ENCODE data around the gene HFE.

Gene HFE

GRCh38 chr6:26103141-26103769 is 16.0 kb downstream of the HFE start:
- TF ChIP-seq EZH2phosphoT487 (IDR thresholded peaks at IDR 0.05; ENCODE audit: low read length) (no peak), EZH2 (optimal IDR thresholded peaks at IDR 0.05; ENCODE audit: low read depth, low read length) (no peak), CTCF (IDR thresholded peaks at IDR 0.05; ENCODE audit: low read length) (no peak)
- H3K79me2 ChIP-seq (ENCODE audit: low read length): no peaks in the 10 kb centered on the region
- peak overlapping the region; percentile 79 for H3K4me2 ChIP-seq (ENCODE audit: low read depth, low read length)
- no peaks in the 10 kb centered on the region for H3K27me3 ChIP-seq (replicated peaks; ENCODE audit: insufficient read depth, low read length)
- no peaks in the 10 kb centered on the region for H3K9me3 ChIP-seq (replicated peaks; ENCODE audit: insufficient read depth, low read length)
- peaks cover 6% of the 10 kb centered on the region for H3K4me1 ChIP-seq (ENCODE audit: low read length)
- H3K36me3 ChIP-seq (replicated peaks; ENCODE audit: insufficient read depth, low read length): no peaks in the 10 kb centered on the region
- H3K27ac ChIP-seq (ENCODE audit: low read length): peak overlapping the region; percentile 90
- no peak overlapping the region; the same call in 1 of the 2 replicates for H3K9ac ChIP-seq (ENCODE audit: low read length)
- H3F3A ChIP-seq (ENCODE audit: insufficient read depth, low read length): peaks cover 11% of the 10 kb centered on the region
- no peak for DNase-seq
- peak overlapping the region; percentile 9; the same call in 1 of the 2 replicates for H3K4me3 ChIP-seq (ENCODE audit: low read length)
- no peaks in the 10 kb centered on the region for H3K9me2 ChIP-seq (replicated peaks; ENCODE audit: insufficient read depth, low read length)
- H2AFZ ChIP-seq (ENCODE audit: low read length): peak overlapping the region; percentile 29; the same call in 1 of the 2 replicates
- no peaks in the 10 kb centered on the region for H4K20me1 ChIP-seq (ENCODE audit: insufficient read depth, low read length)

GRCh38 chr6:26103770-26104456 is 16.7 kb downstream of the HFE start:
- Histone ChIP-seq H3K27ac (ENCODE audit: low read length) (peak overlapping the region; percentile 90), H3F3A (ENCODE audit: insufficient read depth, low read length) (peaks cover 11% of the 10 kb centered on the region), H3K9me2 (replicated peaks; ENCODE audit: insufficient read depth, low read length) (no peaks in the 10 kb centered on the region), H3K4me3 (ENCODE audit: low read length) (peak overlapping the region; percentile 44), H2AFZ (ENCODE audit: low read length) (peak overlapping the region; percentile 38; the same call in 1 of the 2 replicates), H3K4me1 (ENCODE audit: low read length) (peaks cover 6% of the 10 kb centered on the region), H3K27me3 (replicated peaks; ENCODE audit: insufficient read depth, low read length) (no peaks in the 10 kb centered on the region), H3K79me2 (ENCODE audit: low read length) (no peaks in the 10 kb centered on the region), H3K9ac (ENCODE audit: low read length) (peak overlapping the region; percentile 64), H3K36me3 (replicated peaks; ENCODE audit: insufficient read depth, low read length) (no peaks in the 10 kb centered on the region), H4K20me1 (ENCODE audit: insufficient read depth, low read length) (no peaks in the 10 kb centered on the region), H3K4me2 (ENCODE audit: low read depth, low read length) (peak overlapping the region; percentile 79), H3K9me3 (replicated peaks; ENCODE audit: insufficient read depth, low read length) (no peaks in the 10 kb centered on the region)
- peak; percentile 94 for DNase-seq
- TF ChIP-seq CTCF (IDR thresholded peaks at IDR 0.05; ENCODE audit: low read length) (peak; percentile 60), EZH2 (optimal IDR thresholded peaks at IDR 0.05; ENCODE audit: low read depth, low read length) (no peak)

GRCh38 chr6:26104457-26105108 is 17.4 kb downstream of the HFE start:
- Histone ChIP-seq H3K36me3 (replicated peaks; ENCODE audit: insufficient read depth, low read length) (no peaks in the 10 kb centered on the region), H4K20me1 (ENCODE audit: insufficient read depth, low read length) (no peaks in the 10 kb centered on the region), H3K4me3 (ENCODE audit: low read length) (peak overlapping the region; percentile 44), H3K4me2 (ENCODE audit: low read depth, low read length) (peak overlapping the region; percentile 79), H3K9me3 (replicated peaks; ENCODE audit: insufficient read depth, low read length) (no peaks in the 10 kb centered on the region), H3K27me3 (replicated peaks; ENCODE audit: insufficient read depth, low read length) (no peaks in the 10 kb centered on the region), H3K9me2 (replicated peaks; ENCODE audit: insufficient read depth, low read length) (no peaks in the 10 kb centered on the region), H3K4me1 (ENCODE audit: low read length) (peaks cover 6% of the 10 kb centered on the region), H3K9ac (ENCODE audit: low read length) (peak overlapping the region; percentile 64; the same call in 1 of the 2 replicates), H3K79me2 (ENCODE audit: low read length) (no peaks in the 10 kb centered on the region), H2AFZ (ENCODE audit: low read length) (no peak overlapping the region), H3F3A (ENCODE audit: insufficient read depth, low read length) (peaks cover 11% of the 10 kb centered on the region), H3K27ac (ENCODE audit: low read length) (peak overlapping the region; percentile 90)
- DNase-seq: peak; percentile 28
- no peak for TF ChIP-seq EZH2phosphoT487 (IDR thresholded peaks at IDR 0.05; ENCODE audit: low read length)
